GM12878 (cell line): ENCODE data around the gene BNIP5. TPM values are rescaled to one million over a fixed set of nuclear protein-coding genes. Genes with fewer than 3 reads are reported as not detected.

ENCODE experiments used
- ATF7 ChIP-seq: fragments of 450-650 bp; IDR thresholded peaks from 2 replicates; pipeline ENCODE4 v1.6.1; 2016; ENCODE audit warnings: low read depth, mild to moderate bottlenecking
- CBFB ChIP-seq: IDR thresholded peaks from 2 replicates; pipeline ENCODE4 v1.6.1; 2016; ENCODE audit warnings: antibody characterized with exemption, low read depth
- CHD1 ChIP-seq: IDR thresholded peaks from 2 replicates; pipeline ENCODE4 v1.6.1; 2012; ENCODE audit warnings: low read depth, low read length, improper control_type of control experiment
- EP300 ChIP-seq, 2 experiments: fragments of 150-350 bp in 1 of 2; IDR thresholded peaks; 2 replicates each; pipeline ENCODE4 v1.6.1; 2011 to 2012; ENCODE audit warnings: low read depth in 2 of 2, low read length in 2 of 2, borderline replicate concordance in 1 of 2, improper control_type of control experiment in 1 of 2, inconsistent platforms in 1 of 2; ENCODE audit not compliant: control insufficient read depth in 1 of 2
- ETV6 ChIP-seq, 2 experiments: fragments of 450-650 bp in 1 of 2; IDR thresholded peaks in 1 of 2; conservative IDR thresholded peaks in 1 of 2; 2 replicates each; pipeline ENCODE4 v1.6.1; 2014; ENCODE audit warnings: antibody characterized with exemption in 1 of 2, borderline replicate concordance in 1 of 2, low read depth in 1 of 2, mild to moderate bottlenecking in 1 of 2, moderate library complexity in 1 of 2
- HDGF ChIP-seq: fragments of 450-650 bp; IDR thresholded peaks from 2 replicates; pipeline ENCODE4 v1.6.1; 2016; ENCODE audit warnings: antibody characterized with exemption
- IKZF1 ChIP-seq: fragments of 450-650 bp; conservative IDR thresholded peaks from 2 replicates; pipeline ENCODE4 v1.6.1; 2017; ENCODE audit warnings: antibody characterized with exemption, mild to moderate bottlenecking
- IKZF2 ChIP-seq, 2 experiments: fragments of 450-650 bp; IDR thresholded peaks; 2 replicates each; pipeline ENCODE4 v1.6.1; 2017; ENCODE audit warnings: mild to moderate bottlenecking in 2 of 2, moderate library complexity in 2 of 2
- JUNB ChIP-seq: IDR thresholded peaks from 2 replicates; pipeline ENCODE4 v1.6.1; 2016; ENCODE audit warnings: antibody characterized with exemption, mild to moderate bottlenecking
- KDM1A ChIP-seq: fragments of 200-600 bp; sonication (generic); IDR thresholded peaks from 2 replicates; pipeline ENCODE4 v1.6.1; 2016; ENCODE audit warnings: borderline replicate concordance
- MTA2 ChIP-seq: fragments of 450-650 bp; IDR thresholded peaks from 2 replicates; pipeline ENCODE4 v1.6.1; 2016; ENCODE audit warnings: low read depth, mild to moderate bottlenecking, moderate library complexity
- NR2C2 ChIP-seq: IDR thresholded peaks from 2 replicates; pipeline ENCODE4 v1.6.1; 2011; ENCODE audit warnings: borderline replicate concordance, low read depth; ENCODE audit not compliant: control insufficient read depth, insufficient read length
- PKNOX1 ChIP-seq: fragments of 450-650 bp; IDR thresholded peaks from 2 replicates; pipeline ENCODE4 v1.6.1; 2016; ENCODE audit warnings: mild to moderate bottlenecking
- PRDM15 ChIP-seq: fragments of 450-650 bp; formaldehyde crosslinking; IDR thresholded peaks from 2 replicates; pipeline ENCODE4 v1.4.0; 2020; ENCODE audit warnings: mild to moderate bottlenecking, moderate library complexity
- RB1 ChIP-seq: fragments of 450-650 bp; formaldehyde crosslinking; IDR thresholded peaks from 2 replicates; pipeline ENCODE4 v1.6.1; 2017; ENCODE audit warnings: mild to moderate bottlenecking, borderline replicate concordance
- SMAD5 ChIP-seq: IDR thresholded peaks from 2 replicates; pipeline ENCODE4 v1.6.1; 2016; ENCODE audit warnings: antibody characterized with exemption, low read depth
- SRF ChIP-seq, 2 experiments: IDR thresholded peaks; 2 replicates each; pipeline ENCODE4 v1.6.1; 2011; ENCODE audit warnings: low read depth in 2 of 2, low read length in 2 of 2, mild to moderate bottlenecking in 1 of 2, moderate library complexity in 1 of 2
- SUPT20H ChIP-seq: IDR thresholded peaks from 2 replicates; pipeline ENCODE4 v1.6.1; 2011; ENCODE audit warnings: low read depth, mild to moderate bottlenecking, low read length, moderate library complexity, borderline replicate concordance; ENCODE audit not compliant: control insufficient read depth
- ZNF592 ChIP-seq: fragments of 450-650 bp; IDR thresholded peaks from 2 replicates; pipeline ENCODE4 v1.6.1; 2017; ENCODE audit warnings: mild to moderate bottlenecking, moderate library complexity
- polyA plus RNA-seq, 11 experiments: library from polyadenylated mRNA; depleted of rRNA in 4 of 11; unstranded in 6 of 11; stranded (reverse) in 5 of 11; fragments of >200 nt; fragmentation: Nextera tagmentation in 4 of 11; fragmentation: Illumina TruSeq in 1 of 11; extraction: Ambion mirVana in 4 of 11; extraction: Trizol in 1 of 11; gene quantifications; 1 replicate in 1 of 11; 2 replicates in 10 of 11; pipeline versions ENCODE4 v1.2.1 to v1.2.3, GENCODE V29; 2011 to 2016; ENCODE audit warnings: inconsistent platforms in 2 of 11, missing spikeins in 2 of 11, low read depth in 1 of 11
- total RNA-seq, 4 experiments: library from RNA; depleted of rRNA in 3 of 4; stranded (reverse); fragments of >200 nt in 3 of 4; fragmentation: Illumina TruSeq in 1 of 4; extraction: Trizol in 1 of 4; gene quantifications; 2 replicates each; pipeline versions ENCODE4 v1.2.1 to v1.2.3, GENCODE V29; 2013 to 2021

The BNIP5 gene
- total and polyA plus RNA-seq, 10 of the 15 experiments (the other 5 are each of a cell fraction or from before 2014, with no cell fraction given) = 0.02 to 0.68 (median 0.05) TPM; not detected in 2

GRCh38 chr6:36381502-36382389 lies 45.1 kb upstream of the BNIP5 start (continued):
- TF ChIP-seq ZNF592 = no peak
- no peak for TF ChIP-seq SMAD5
- TF ChIP-seq NR2C2 = no peak
- no peak for TF ChIP-seq JUNB
- no peak for TF ChIP-seq RB1
- TF ChIP-seq EP300 (IDR thresholded peaks at IDR 0.05; ENCODE audit: borderline replicate concordance in 1 of 2, control insufficient read depth in 1 of 2, low read depth in 2 of 2, low read length in 2 of 2) = peak; percentile 54 to 83; a peak in 3 of 4 replicates
- no peak for TF ChIP-seq ETV6 (conservative IDR thresholded peaks at IDR 0.05 in 1 of 2, IDR thresholded peaks at IDR 0.05 in 1 of 2; ENCODE audit: borderline replicate concordance in 1 of 2, low read depth in 1 of 2)
- TF ChIP-seq IKZF2 (IDR thresholded peaks at IDR 0.05) = peak; percentile 27 to 41; a peak in 2 of 4 replicates
- TF ChIP-seq SRF (IDR thresholded peaks at IDR 0.05; ENCODE audit: low read depth in 2 of 2, low read length in 2 of 2) = no peak
- no peak for TF ChIP-seq PRDM15 (CRISPR knock-in tag)
- no peak for TF ChIP-seq SUPT20H
- no peak for TF ChIP-seq HDGF
- peak; percentile 32; the same call in 1 of the 2 replicates for TF ChIP-seq IKZF1
- no peak for TF ChIP-seq KDM1A
- TF ChIP-seq ATF7 = peak; percentile 63
- TF ChIP-seq MTA2 = no peak
- no peak for TF ChIP-seq CBFB
- peak; percentile 28; the same call in 1 of the 2 replicates for TF ChIP-seq PKNOX1
- TF ChIP-seq CHD1 = no peak
